DND-41 (cell line): ENCODE measurements around the gene PARVB.

Experiments used
- ATAC-seq: fragments of 200-7000 bp; cut with Tn5 transposase; 3 replicates; pipeline ENCODE4 v1.9.1; 2021; ENCODE audit warnings: low read depth; ENCODE audit not compliant: insufficient read depth
- DNase-seq: peaks from one replicate; pipeline ENCODE4 v3.0.0-alpha.2; 2020
- H2AFZ ChIP-seq: 2 replicates; pipeline ENCODE4 v1.6.0; 2012; ENCODE audit warnings: low read depth, low read length
- H3K27ac ChIP-seq: 2 replicates; pipeline ENCODE4 v1.5.1; 2012; ENCODE audit warnings: low read length, inconsistent platforms
- H3K27me3 ChIP-seq: fragments of 200-600 bp; sonication (generic); 2 replicates; pipeline ENCODE4 v1.6.0; 2012; ENCODE audit warnings: low read length, mild to moderate bottlenecking, inconsistent platforms; ENCODE audit not compliant: insufficient read depth, poor library complexity
- H3K36me3 ChIP-seq: 2 replicates; pipeline ENCODE4 v1.5.1; 2012; ENCODE audit warnings: low read length, inconsistent platforms; ENCODE audit not compliant: insufficient read depth
- H3K4me1 ChIP-seq: 2 replicates; pipeline ENCODE4 v1.5.1; 2012; ENCODE audit warnings: mild to moderate bottlenecking, low read length; ENCODE audit not compliant: insufficient read depth
- H3K4me2 ChIP-seq: 2 replicates; pipeline ENCODE4 v1.6.0; 2012; ENCODE audit warnings: mild to moderate bottlenecking, moderate library complexity, low read length, inconsistent platforms; ENCODE audit not compliant: insufficient read depth
- H3K4me3 ChIP-seq, 2 experiments: fragments of 200-600 bp in 1 of 2; shearing (Covaris generic) in 1 of 2; 2 replicates each; pipeline ENCODE4 v1.5.1; 2012 to 2016; ENCODE audit warnings: inconsistent platforms in 2 of 2, low read length in 2 of 2, mild to moderate bottlenecking in 2 of 2, low read depth in 1 of 2, moderate library complexity in 1 of 2
- H3K79me2 ChIP-seq: 2 replicates; pipeline ENCODE4 v1.6.0; 2012; ENCODE audit warnings: low read length, inconsistent platforms; ENCODE audit not compliant: insufficient read depth
- H3K9ac ChIP-seq: 2 replicates; pipeline ENCODE4 v1.6.0; 2012; ENCODE audit warnings: low read depth, mild to moderate bottlenecking, inconsistent platforms, low read length, moderate library complexity
- H3K9me3 ChIP-seq: 2 replicates; pipeline ENCODE4 v1.5.1; 2012; ENCODE audit warnings: low read length, moderate library complexity, mild to moderate bottlenecking, inconsistent platforms; ENCODE audit not compliant: insufficient read depth, severe bottlenecking
- H4K20me1 ChIP-seq: 2 replicates; pipeline ENCODE4 v1.6.0; 2012; ENCODE audit warnings: low read length; ENCODE audit not compliant: insufficient read depth
- EZH2 ChIP-seq: IDR thresholded peaks from 3 replicates; pipeline ENCODE4 v1.6.1; 2012; ENCODE audit warnings: borderline replicate concordance, low read depth, mild to moderate bottlenecking, moderate library complexity, low read length, inconsistent platforms; ENCODE audit not compliant: severe bottlenecking
- TF ChIP-seq, protein P1 (sequence below): IDR thresholded peaks from 2 replicates; pipeline ENCODE4 v1.5.1; 2012; ENCODE audit warnings: borderline replicate concordance, low read length, moderate library complexity, mild to moderate bottlenecking; ENCODE audit not compliant: poor library complexity, severe bottlenecking; ENCODE audit errors: extremely low read depth

PARVB gene

DNA sequence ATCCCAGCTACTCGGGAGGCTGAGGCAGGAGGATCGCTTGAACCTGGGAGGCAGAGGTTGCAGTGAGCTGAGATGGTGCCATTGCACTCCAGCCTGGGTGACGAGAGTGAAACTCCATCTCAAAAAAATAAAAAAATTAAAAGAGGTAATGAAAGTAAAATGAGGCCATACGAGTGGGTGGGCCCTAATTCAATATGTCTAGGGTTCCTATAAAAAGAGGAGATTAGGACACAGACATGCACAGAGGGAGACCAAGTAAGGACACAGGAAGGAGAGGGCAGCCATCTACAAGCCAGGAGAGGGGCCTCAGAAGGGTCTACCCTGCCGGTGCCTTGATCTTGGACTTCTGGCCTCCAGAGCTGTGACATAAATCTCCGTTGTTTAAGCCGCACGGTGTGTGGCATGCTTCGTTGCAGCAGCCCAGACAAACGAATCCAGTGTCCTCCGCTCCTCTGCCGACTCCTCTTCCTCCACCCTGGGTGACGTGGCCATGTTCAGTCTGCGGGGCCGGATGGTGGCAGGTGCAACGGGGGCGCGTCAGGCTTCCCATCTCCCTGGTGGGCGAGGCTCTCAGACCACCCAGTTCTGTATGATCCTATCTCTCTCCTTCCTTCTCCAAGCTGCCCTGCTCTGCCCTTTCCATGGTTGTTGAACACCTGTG lies 105.0 kb downstream of the PARVB start:
- ATAC-seq (no peak), DNase-seq (no peak)
- H3K4me1 ChIP-seq: 0 out of 2 replicates have a peak, but pooled peaks cover 2% of the 10 kb centered on the region
- H2AFZ ChIP-seq: no peak overlapping the region
- H3K9me3 ChIP-seq: peaks cover 11% of the 10 kb centered on the region
- no peaks in the 10 kb centered on the region for H3K79me2 ChIP-seq
- no peak overlapping the region for H3K4me2 ChIP-seq
- no peak overlapping the region for H3K27ac ChIP-seq
- H3K4me3 ChIP-seq: no peak overlapping the region
- H4K20me1 ChIP-seq: no peaks in the 10 kb centered on the region
- H3K36me3 ChIP-seq: no peaks in the 10 kb centered on the region
- TF ChIP-seq EZH2: no peak
- TF ChIP-seq, protein P1, sequence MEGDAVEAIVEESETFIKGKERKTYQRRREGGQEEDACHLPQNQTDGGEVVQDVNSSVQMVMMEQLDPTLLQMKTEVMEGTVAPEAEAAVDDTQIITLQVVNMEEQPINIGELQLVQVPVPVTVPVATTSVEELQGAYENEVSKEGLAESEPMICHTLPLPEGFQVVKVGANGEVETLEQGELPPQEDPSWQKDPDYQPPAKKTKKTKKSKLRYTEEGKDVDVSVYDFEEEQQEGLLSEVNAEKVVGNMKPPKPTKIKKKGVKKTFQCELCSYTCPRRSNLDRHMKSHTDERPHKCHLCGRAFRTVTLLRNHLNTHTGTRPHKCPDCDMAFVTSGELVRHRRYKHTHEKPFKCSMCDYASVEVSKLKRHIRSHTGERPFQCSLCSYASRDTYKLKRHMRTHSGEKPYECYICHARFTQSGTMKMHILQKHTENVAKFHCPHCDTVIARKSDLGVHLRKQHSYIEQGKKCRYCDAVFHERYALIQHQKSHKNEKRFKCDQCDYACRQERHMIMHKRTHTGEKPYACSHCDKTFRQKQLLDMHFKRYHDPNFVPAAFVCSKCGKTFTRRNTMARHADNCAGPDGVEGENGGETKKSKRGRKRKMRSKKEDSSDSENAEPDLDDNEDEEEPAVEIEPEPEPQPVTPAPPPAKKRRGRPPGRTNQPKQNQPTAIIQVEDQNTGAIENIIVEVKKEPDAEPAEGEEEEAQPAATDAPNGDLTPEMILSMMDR: no peak
- H3K9ac ChIP-seq: no peak overlapping the region
- H3K27me3 ChIP-seq: peaks cover 9% of the 10 kb centered on the region

DNA sequence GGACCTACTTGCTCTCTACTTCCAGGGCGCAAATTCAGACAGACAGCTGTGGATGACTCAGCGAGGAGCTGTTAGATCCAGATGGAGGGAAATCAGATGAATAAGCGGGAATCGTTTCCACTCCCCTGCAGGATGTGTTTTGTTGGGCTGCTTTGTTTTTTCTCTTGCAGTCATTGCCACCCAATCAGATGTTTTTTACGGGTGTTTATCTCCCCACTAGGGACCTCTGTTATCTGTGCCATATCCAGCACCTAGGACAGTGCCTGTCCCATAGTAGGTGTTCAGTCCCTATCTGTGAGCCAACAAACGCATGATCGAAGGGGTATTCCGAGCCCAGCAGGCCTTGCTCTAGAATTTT lies 105.5 kb downstream of the PARVB start:
- no peak overlapping the region for H3K4me2 ChIP-seq
- no peaks in the 10 kb centered on the region for H3K36me3 ChIP-seq
- no peaks in the 10 kb centered on the region for H3K79me2 ChIP-seq
- no peak overlapping the region for H2AFZ ChIP-seq
- ATAC-seq: no peak
- no peak for TF ChIP-seq EZH2
- TF ChIP-seq, protein P1: no peak
- H3K4me3 ChIP-seq: no peak overlapping the region
- no peaks in the 10 kb centered on the region for H4K20me1 ChIP-seq
- H3K27ac ChIP-seq: no peak overlapping the region
- H3K4me1 ChIP-seq: peaks cover 5% of the 10 kb centered on the region; the same call in 1 of the 2 replicates
- no peak overlapping the region for H3K9ac ChIP-seq
- peaks cover 11% of the 10 kb centered on the region for H3K9me3 ChIP-seq
- no peak for DNase-seq
- H3K27me3 ChIP-seq: peaks cover 14% of the 10 kb centered on the region

DNA sequence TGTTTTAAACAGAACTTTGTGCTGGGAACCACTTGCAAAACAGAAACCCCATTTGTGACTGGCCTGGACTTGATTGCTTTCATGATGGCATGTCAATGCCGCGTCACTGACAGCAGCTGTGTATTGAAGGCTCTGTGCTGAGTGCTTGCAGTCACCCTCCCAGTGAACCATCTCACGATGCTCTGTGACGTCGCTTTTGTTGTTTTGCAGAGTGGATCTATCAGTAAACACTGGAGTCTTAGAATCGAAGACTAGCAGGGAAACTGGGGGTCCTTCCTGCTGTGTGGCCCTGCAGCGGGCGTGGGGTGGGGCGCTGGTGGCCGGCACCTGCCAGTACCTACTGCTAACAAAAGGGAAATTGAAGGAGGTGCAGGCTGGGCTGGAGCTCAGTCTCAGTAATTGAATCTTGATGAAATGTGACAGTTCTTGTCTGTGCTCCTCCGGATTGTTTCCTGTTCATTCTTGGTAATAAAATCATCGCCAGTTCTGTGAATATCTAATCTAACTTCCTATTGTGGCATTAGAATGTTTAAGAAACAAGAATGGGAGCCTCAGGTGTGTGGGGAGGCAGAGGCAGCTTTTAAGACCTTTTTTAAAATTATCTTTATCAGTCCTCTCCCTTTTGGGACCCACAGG lies 106.1 kb downstream of the PARVB start:
- H3K27ac ChIP-seq: no peak overlapping the region
- H4K20me1 ChIP-seq: no peaks in the 10 kb centered on the region
- ATAC-seq: no peak
- H2AFZ ChIP-seq: no peak overlapping the region
- DNase-seq: no peak
- peaks cover 14% of the 10 kb centered on the region for H3K27me3 ChIP-seq
- H3K36me3 ChIP-seq: no peaks in the 10 kb centered on the region
- H3K79me2 ChIP-seq: no peaks in the 10 kb centered on the region
- H3K4me1 ChIP-seq: peaks cover 6% of the 10 kb centered on the region; the same call in 1 of the 2 replicates
- peaks cover 11% of the 10 kb centered on the region for H3K9me3 ChIP-seq
- H3K9ac ChIP-seq: no peak overlapping the region
- TF ChIP-seq, protein P1: no peak
- no peak for TF ChIP-seq EZH2
- H3K4me3 ChIP-seq: no peak overlapping the region
- H3K4me2 ChIP-seq: no peak overlapping the region
